Gastroesophageal sphincter (tissue), 3 donors: ENCODE measurements around the gene DPH6.

ENCODE experiments used
- POLR2AphosphoS5 ChIP-seq: sonication (generic); formaldehyde crosslinking; IDR thresholded peaks from one replicate; pipeline ENCODE4 v1.6.1; 2017; ENCODE audit warnings: antibody characterized with exemption
- TF ChIP-seq, protein P1 (sequence below), 4 experiments: fragments of 200-600 bp in 2 of 4; fragments of 450-650 bp in 2 of 4; sonication (generic) in 1 of 4; IDR thresholded peaks; one replicate each; pipeline ENCODE4 v1.5.1; 2017 to 2019; ENCODE audit warnings: antibody characterized with exemption in 4 of 4, mild to moderate bottlenecking in 2 of 4, moderate library complexity in 2 of 4

GRCh38 chr15:35549567-35549966, 3.6 kb upstream of the DPH6 start:
- TF ChIP-seq POLR2AphosphoS5, result no peak
- TF ChIP-seq, protein P1, sequence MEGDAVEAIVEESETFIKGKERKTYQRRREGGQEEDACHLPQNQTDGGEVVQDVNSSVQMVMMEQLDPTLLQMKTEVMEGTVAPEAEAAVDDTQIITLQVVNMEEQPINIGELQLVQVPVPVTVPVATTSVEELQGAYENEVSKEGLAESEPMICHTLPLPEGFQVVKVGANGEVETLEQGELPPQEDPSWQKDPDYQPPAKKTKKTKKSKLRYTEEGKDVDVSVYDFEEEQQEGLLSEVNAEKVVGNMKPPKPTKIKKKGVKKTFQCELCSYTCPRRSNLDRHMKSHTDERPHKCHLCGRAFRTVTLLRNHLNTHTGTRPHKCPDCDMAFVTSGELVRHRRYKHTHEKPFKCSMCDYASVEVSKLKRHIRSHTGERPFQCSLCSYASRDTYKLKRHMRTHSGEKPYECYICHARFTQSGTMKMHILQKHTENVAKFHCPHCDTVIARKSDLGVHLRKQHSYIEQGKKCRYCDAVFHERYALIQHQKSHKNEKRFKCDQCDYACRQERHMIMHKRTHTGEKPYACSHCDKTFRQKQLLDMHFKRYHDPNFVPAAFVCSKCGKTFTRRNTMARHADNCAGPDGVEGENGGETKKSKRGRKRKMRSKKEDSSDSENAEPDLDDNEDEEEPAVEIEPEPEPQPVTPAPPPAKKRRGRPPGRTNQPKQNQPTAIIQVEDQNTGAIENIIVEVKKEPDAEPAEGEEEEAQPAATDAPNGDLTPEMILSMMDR (IDR thresholded peaks at IDR 0.05), result no peak
